HG03060 (cell line): Measurements from ENCODE around the gene TATDN3.
"Not testable (repeated sequence)": the region's sequence is repeated elsewhere in the genome, so short reads cannot be mapped to it uniquely, and the experiment has no call there.

ENCODE experiments used
- ATAC-seq: cut with Tn5 transposase; IDR thresholded peaks from one replicate; pipeline ENCODE4 v1.9.1; 2021; ENCODE audit warnings: low read depth, moderate number of reproducible peaks; ENCODE audit not compliant: unreplicated experiment

Gene TATDN3

GRCh38 chr1:212791676-212792395, at the start of gene TATDN3, which contains the start of gene NSL1:
Gene TATDN3 (plus strand): TSS chr1:212791894. CDS start chr1:212791922, 28 bp downstream.
Gene NSL1 (minus strand): TSS chr1:212791777. CDS start chr1:212791763, 14 bp downstream.
- peak; percentile 48 for ATAC-seq

- no peak for ATAC-seq
Measured at GRCh38 chr1:212743901-212744475, 47.7 kb upstream of the TATDN3 start.

GRCh38 chr1:212745303-212745702, 46.4 kb upstream of the TATDN3 start:
- ATAC-seq = no peak

- no peak for ATAC-seq
Measured at GRCh38 chr1:212746546-212746945, 45.1 kb upstream of the TATDN3 start.

- no peak for ATAC-seq
Measured at GRCh38 chr1:212749821-212750535, 41.7 kb upstream of the TATDN3 start.

- ATAC-seq = no peak
Measured at GRCh38 chr1:212752252-212752933, 39.3 kb upstream of the TATDN3 start.

- ATAC-seq = no peak
Measured at GRCh38 chr1:212752934-212753497, 38.7 kb upstream of the TATDN3 start.

GRCh38 chr1:212753749-212754148, 37.9 kb upstream of the TATDN3 start:
- no peak for ATAC-seq

- no peak for ATAC-seq
Measured at GRCh38 chr1:212754193-212754592, 37.5 kb upstream of the TATDN3 start.

GRCh38 chr1:212754680-212755079, 37.0 kb upstream of the TATDN3 start:
- ATAC-seq = no peak

- no peak for ATAC-seq
Measured at GRCh38 chr1:212759683-212760082, 32.0 kb upstream of the TATDN3 start.

- no peak for ATAC-seq
Measured at GRCh38 chr1:212760126-212760823, 31.4 kb upstream of the TATDN3 start.

- ATAC-seq = no peak
Measured at GRCh38 chr1:212762234-212762633, 29.5 kb upstream of the TATDN3 start.

- no peak for ATAC-seq
Measured at GRCh38 chr1:212762839-212763238, 28.9 kb upstream of the TATDN3 start.

- not testable (repeated sequence) for ATAC-seq
Measured at GRCh38 chr1:212764718-212765281, 26.9 kb upstream of the TATDN3 start.

- ATAC-seq = not testable (repeated sequence)
Measured at GRCh38 chr1:212766825-212767224, 24.9 kb upstream of the TATDN3 start.

GRCh38 chr1:212769459-212770167, 22.1 kb upstream of the TATDN3 start:
- ATAC-seq = no peak

GRCh38 chr1:212771341-212771740, 20.4 kb upstream of the TATDN3 start:
- ATAC-seq = no peak

GRCh38 chr1:212773011-212773410, 18.7 kb upstream of the TATDN3 start:
- no peak for ATAC-seq
